ENCODE measurements around the gene MRPL12.
A peak's percentile ranks its signal among the peaks of the same experiment; 100 is the strongest.
"Not testable (repeated sequence)": the region's sequence is repeated elsewhere in the genome, so short reads cannot be mapped to it uniquely, and the experiment has no call there.

MRPL12 gene

DNA sequence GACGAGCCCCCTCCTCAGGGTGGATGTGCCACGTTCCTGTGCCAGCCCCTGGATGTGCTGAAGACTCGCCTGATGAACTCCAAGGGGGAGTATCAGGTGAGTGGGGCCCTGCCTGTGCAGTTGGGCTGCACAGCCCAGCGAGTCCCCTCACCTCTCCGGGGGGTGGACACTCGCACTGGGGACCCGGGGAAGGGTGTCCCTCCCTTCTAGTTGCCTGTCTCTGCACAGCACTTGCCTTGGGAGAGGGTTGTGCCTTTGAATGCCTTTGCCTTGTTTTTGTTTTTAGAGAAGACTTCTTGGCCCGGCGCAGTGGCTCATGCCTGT lies 14.6 kb downstream of the MRPL12 start:
- no peak for DNase-seq

DNA sequence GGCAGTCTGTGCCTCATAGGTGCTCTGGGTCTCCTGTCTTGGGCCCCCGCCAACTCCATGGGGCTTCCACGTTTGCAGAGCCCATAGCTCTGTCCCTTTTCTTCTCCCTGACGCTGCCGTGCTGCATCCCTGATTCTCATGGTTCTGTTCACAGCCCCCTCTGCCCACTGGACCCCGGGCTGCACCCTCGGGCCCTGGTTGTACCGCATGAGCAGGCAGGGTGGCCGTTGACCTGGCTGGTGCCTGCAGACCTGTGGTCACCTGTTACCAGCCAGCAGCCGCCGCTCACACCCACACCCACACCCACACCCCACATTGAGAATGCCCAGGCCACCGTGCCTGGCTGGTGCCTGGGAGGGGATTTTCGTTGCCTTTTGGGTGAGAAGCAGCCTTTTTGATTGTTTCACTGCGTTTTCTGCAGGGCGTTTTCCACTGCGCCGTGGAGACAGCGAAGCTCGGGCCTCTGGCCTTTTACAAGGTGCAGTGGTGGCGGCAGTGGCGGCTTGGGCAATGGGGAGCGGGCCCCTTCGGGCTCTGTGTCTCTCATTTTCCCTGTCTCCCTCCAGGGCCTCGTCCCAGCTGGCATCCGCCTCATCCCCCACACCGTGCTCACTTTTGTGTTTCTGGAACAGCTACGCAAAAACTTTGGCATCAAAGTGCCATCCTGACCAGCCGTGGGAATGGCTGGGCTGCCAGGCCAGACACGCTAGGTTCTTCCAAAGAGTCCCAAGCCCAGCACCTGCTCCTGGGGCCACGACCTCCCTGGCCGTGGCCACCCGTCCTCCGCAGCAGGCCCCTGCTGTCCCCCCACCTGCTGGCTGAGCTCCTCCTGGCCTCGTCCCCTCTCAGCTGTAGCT lies 16.5 kb downstream of the MRPL12 start:
- no peak for DNase-seq

DNA sequence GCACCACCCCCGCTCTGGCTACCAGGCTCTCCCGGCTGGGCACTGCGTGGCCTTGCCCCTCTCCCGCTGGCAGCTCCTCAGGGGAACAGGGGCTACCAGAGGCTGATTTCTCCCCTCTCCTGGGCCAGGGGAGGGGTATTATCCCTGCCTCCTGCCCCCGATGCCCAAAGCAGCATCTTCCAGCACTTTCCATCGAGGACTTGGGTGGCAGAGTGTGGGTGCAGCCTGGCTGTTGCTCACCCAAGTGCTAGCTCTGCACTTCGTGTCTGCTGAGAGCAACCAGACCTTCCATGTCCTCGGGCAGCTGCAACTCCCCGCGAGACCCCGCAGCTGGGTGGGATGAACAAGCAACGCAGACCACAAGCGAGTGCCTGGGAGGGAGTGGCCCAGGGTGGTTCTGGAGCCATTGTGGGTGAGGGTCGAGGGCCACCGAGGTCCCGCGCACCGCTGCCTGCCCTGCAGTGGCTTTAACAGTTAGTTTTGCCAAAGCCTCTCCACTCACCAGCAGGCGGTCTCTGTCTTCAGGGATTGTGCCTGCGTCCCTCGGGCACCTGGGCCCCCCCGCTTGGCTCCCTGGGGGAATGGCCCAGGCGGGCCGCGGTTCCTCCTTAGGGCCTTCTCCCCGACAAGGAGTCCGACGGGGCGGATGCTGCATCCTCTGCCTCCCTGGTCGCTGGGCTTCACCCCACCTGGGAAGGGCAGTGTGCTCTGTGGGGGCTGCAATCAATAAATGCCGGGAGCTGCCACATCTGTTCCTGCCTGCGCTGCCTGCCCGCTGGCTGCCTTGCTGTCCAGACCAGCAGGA lies 17.3 kb downstream of the MRPL12 start:
- no peak for DNase-seq

GRCh38 chr17:81722184-81723120 lies 19.3 kb downstream of the MRPL12 start:
- DNase-seq = no peak

- no peak for DNase-seq
Measured at GRCh38 chr17:81723651-81724209, 20.6 kb downstream of the MRPL12 start.

- DNase-seq = no peak
Measured at GRCh38 chr17:81725439-81725838, 22.3 kb downstream of the MRPL12 start.

DNA sequence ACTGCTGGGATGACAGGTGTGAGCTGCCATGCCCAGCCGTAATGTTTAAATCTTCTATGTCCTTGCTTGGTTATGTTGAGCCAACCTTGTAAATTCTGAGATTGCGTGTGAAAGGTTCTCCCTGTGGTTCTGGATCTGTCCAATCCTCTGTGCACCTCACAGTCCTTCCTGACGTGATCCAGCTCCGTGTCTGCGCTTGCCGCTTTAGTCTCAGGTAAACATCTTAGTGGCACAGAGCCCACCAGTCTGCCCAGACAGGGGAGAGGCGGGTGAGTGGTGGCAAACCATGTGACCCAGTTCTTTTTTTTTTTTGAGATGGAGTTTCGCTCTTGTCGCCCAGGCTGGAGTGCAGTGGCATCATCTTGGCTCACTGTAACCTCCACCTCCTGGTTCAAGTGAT lies 22.8 kb downstream of the MRPL12 start:
- DNase-seq = no peak

DNA sequence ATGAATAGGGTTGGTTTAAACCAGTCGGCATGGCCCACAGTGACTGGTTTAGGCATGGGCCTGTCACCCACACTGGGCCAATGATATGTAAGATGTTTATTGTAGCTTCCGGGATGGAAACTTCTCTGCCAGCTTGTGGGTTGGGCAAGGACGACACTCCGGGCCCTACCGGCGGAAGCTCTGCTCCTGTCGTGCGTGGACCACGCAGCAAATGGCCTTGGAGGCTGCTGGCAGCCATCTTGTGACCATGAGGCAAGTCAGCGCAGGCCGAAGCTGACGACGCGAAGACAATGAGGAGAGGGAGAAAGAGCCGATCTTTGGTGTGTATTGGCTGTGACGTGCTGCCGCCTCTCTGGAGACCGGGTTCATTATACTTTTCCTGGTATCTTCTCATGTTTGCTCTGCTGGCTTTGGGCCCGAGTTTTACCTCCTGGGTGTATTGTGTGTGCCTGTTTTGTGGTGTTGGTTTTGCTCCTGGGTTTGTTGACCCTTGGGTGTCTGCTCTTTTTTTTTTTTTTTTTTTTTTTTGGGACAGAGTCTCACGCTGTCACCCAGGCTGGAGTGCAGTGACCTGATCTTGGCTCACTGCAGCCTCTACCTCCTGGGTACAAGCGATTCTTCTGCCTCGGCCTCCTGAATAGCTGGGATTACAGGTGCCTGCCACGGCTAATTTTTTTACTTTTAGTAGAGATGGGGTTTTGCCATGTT lies 24.3 kb downstream of the MRPL12 start:
- peak; percentile 23 for DNase-seq

GRCh38 chr17:81733507-81734404 lies 30.6 kb downstream of the MRPL12 start:
- peak; percentile 35 for DNase-seq

DNA sequence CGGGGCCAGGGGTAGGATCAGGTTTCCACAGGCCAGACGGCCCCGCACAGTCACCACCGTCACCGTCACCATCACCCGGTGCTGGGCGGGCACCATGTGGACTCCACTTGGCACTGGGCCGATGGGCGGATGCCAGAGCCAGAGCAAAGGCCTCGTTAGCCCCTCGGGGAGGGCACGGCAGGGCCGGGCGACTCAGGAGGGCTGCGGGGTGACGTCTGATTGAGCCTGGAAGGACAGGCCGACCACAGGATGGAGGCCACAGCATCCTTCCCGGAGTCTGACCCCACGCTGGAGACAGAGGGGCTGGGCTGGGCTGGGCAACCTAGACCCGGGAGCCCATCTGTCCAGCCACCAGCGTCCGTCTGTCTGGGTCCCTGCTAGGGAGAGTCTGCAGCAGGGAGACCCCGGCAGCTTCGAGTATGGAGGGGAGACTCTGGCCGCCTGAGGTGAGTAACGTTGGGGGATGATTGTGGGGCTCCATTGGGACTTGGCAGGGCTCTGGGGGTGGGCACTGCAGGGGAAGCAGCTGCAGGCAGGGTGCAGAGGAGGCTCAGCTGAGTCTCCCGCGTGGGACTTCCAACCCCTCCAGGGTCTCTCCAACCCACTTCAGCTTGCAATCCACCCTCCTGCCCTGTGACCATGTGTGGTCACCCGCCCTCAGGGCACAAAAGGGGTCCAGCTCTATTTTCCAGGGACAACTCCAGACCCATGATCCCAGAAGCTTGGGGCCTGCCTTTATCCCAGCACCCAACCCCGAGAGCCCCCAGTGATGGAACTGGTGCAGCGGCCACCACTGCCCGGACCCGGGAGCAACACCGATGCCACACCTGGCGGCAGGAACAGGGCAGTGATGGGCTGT lies 31.5 kb downstream of the MRPL12 start:
- DNase-seq = no peak

- peak; percentile 26 for DNase-seq
Measured at GRCh38 chr17:81735264-81736102, 32.3 kb downstream of the MRPL12 start.

- DNase-seq = no peak
Measured at GRCh38 chr17:81737947-81738800, 35.0 kb downstream of the MRPL12 start.

DNA sequence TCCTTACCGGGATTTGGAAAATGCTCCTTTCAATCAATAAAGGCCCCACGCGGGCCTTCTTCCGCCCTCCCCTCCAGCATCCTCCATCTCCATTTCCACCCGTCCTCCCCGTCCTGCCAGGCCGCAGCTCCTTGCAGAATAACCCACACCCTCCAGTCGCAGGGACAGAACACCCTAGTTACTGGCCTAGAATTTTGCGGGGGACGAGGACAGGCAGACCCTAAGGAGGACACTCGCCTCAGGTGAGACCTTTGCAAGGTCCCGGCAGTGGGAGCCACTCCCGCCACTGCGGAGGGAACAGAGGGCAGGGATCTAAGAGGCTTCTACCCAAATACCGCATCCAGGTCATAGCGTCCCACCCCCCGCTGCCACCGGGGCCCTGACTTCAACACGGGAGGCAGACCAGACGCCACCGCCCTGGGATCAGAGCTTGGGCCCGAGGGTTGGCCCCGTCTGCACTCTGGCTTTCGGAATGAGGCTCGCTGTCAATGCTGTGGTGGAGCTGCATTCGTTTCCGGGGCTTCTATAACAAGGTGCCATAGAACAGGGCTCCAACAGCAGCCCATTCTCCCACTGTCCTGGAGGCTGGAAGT lies 35.7 kb downstream of the MRPL12 start:
- DNase-seq = no peak

DNA sequence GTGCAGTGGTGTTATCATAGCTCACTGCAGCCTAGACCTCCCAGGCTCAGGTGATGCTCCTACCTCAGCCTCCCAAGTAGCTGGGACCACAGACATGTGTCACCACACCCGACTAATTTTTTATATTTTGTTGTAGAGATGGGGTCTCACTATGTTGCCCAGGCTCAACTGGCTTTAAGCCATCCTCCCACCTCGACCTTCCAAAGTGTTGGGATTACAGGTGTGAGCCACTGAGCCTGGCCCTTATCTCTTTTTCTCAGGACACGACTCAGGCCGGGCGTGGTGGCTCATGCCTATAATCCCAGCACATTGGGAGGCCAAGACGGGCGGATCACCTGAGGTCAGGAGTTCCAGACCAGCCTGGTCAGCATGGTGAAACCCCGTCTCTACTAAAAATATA lies 36.4 kb downstream of the MRPL12 start:
- DNase-seq = not testable (repeated sequence)

- no peak for DNase-seq
Measured at GRCh38 chr17:81740395-81740961, 37.3 kb downstream of the MRPL12 start.

DNA sequence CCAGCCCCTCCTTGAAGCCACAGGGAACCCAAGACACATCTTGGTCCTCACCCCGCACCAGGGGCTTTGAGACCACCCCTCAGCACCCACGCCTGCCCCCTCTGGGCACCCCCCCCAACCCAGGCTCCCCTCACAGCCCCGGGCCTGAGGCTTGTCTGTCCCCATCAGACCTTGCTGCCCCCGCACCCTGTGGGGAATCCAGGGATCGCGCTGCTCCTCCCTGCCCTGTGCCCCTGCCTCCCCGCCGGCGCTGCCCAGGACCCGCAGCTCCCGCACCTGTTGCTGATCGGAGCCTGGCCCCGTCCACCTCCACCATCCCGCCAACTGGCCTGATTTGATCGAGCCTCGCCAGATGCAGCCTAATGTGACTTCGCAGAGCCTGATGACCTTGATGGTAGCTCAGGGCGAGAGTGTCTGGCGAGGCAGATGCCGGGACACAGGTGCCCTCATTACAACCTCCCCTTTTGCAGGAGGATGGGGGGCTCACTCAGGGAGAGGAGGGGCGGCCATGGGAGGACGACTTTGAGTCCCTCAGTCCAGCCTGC lies 38.0 kb downstream of the MRPL12 start:
- DNase-seq = no peak

Data from NCI-H1105 (cell line).